ENCODE measurements around the gene METTL21C.

Gene METTL21C

GRCh38 chr13:102704238-102705058 is 9.6 kb upstream of the METTL21C start:
- Histone ChIP-seq H3K27me3 (ENCODE audit: insufficient read depth, low read length, poor library complexity) (peaks cover 5% of the 10 kb centered on the region), H3K4me1 (ENCODE audit: insufficient read depth, low read length) (no peaks in the 10 kb centered on the region), H3K9me3 (ENCODE audit: insufficient read depth, low read length, severe bottlenecking) (no peaks in the 10 kb centered on the region), H3K36me3 (ENCODE audit: insufficient read depth, low read length) (no peaks in the 10 kb centered on the region), H3K4me2 (ENCODE audit: insufficient read depth, low read length) (no peak overlapping the region), H3K9ac (ENCODE audit: low read depth, low read length) (no peak overlapping the region), H3K4me3 (ENCODE audit: low read depth in 1 of 2, low read length in 2 of 2) (no peak overlapping the region), H3K27ac (ENCODE audit: low read length) (no peak overlapping the region), H3K79me2 (ENCODE audit: insufficient read depth, low read length) (no peaks in the 10 kb centered on the region), H4K20me1 (ENCODE audit: insufficient read depth, low read length) (no peaks in the 10 kb centered on the region), H2AFZ (ENCODE audit: low read depth, low read length) (no peak overlapping the region)
- DNase-seq = no peak
- ATAC-seq (ENCODE audit: insufficient read depth, low read depth) = no peak
- no peak for TF ChIP-seq EZH2 (IDR thresholded peaks at IDR 0.05; ENCODE audit: borderline replicate concordance, low read depth, low read length, severe bottlenecking)
- TF ChIP-seq, protein P1, sequence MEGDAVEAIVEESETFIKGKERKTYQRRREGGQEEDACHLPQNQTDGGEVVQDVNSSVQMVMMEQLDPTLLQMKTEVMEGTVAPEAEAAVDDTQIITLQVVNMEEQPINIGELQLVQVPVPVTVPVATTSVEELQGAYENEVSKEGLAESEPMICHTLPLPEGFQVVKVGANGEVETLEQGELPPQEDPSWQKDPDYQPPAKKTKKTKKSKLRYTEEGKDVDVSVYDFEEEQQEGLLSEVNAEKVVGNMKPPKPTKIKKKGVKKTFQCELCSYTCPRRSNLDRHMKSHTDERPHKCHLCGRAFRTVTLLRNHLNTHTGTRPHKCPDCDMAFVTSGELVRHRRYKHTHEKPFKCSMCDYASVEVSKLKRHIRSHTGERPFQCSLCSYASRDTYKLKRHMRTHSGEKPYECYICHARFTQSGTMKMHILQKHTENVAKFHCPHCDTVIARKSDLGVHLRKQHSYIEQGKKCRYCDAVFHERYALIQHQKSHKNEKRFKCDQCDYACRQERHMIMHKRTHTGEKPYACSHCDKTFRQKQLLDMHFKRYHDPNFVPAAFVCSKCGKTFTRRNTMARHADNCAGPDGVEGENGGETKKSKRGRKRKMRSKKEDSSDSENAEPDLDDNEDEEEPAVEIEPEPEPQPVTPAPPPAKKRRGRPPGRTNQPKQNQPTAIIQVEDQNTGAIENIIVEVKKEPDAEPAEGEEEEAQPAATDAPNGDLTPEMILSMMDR (IDR thresholded peaks at IDR 0.05; ENCODE audit: borderline replicate concordance, extremely low read depth, low read length, poor library complexity, severe bottlenecking) = no peak

DNA sequence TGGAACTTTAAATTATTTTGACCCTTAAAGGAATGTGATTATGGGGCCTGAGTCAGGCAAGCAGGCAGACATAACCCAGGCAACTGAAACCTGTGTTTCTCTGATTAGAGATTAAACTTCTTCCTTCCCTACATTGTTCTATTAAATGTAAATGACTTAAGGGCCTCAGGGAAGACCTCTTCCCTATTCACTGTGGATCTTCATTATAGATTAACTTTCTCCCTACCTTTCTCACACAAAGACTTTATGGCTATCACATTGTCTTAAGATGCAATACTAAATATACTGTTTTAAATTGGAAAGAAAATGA is 8.8 kb upstream of the METTL21C start:
- no peaks in the 10 kb centered on the region for H3K36me3 ChIP-seq (ENCODE audit: insufficient read depth, low read length)
- H3K9ac ChIP-seq (ENCODE audit: low read depth, low read length) = no peak overlapping the region
- H3K4me3 ChIP-seq (ENCODE audit: low read depth in 1 of 2, low read length in 2 of 2) = no peak overlapping the region
- no peak for TF ChIP-seq EZH2 (IDR thresholded peaks at IDR 0.05; ENCODE audit: borderline replicate concordance, low read depth, low read length, severe bottlenecking)
- TF ChIP-seq, protein P1 (IDR thresholded peaks at IDR 0.05; ENCODE audit: borderline replicate concordance, extremely low read depth, low read length, poor library complexity, severe bottlenecking) = no peak
- H3K79me2 ChIP-seq (ENCODE audit: insufficient read depth, low read length) = no peaks in the 10 kb centered on the region
- H2AFZ ChIP-seq (ENCODE audit: low read depth, low read length) = no peak overlapping the region
- no peaks in the 10 kb centered on the region for H3K9me3 ChIP-seq (ENCODE audit: insufficient read depth, low read length, severe bottlenecking)
- DNase-seq = no peak
- no peak for ATAC-seq (ENCODE audit: insufficient read depth, low read depth)
- H3K4me2 ChIP-seq (ENCODE audit: insufficient read depth, low read length) = no peak overlapping the region
- H3K4me1 ChIP-seq (ENCODE audit: insufficient read depth, low read length) = no peaks in the 10 kb centered on the region
- peaks cover 5% of the 10 kb centered on the region for H3K27me3 ChIP-seq (ENCODE audit: insufficient read depth, low read length, poor library complexity)
- H4K20me1 ChIP-seq (ENCODE audit: insufficient read depth, low read length) = no peaks in the 10 kb centered on the region
- no peak overlapping the region for H3K27ac ChIP-seq (ENCODE audit: low read length)

DNA sequence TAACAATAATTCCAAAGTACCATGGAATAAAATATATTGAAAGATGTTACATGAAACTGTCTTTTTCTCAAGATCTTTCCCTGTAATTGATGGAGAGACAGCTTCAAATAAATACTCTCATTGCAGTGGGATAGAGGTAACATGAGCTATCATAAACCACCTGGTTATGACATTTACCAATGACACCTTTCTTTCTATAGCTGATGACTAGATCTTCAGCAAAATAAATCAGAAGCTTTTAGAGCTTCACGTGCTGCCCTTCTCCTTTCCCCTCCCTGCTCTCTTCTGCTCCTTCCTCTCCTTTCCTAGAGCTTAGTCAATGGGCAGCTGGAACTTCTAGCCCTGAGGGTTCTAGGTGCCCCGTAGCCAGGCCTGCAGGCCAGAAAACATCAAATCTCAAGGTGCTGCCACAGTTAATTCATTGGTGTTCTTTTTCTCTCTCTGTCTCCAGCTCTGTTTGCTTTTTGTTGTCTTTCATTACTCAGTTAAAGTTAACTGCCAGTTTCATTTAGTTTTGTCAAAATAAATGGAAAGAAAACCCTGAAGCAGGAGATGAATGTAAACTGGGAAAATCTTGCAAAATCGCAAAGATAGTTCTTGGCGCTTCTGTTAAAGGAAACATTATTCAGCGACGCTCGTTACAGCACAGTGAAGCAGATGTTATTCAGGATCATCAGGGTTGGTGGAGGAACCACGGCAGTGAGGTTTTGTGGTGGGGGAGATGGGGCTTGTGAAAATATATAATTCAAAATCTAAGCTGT is 8.3 kb upstream of the METTL21C start:
- no peak overlapping the region for H3K4me2 ChIP-seq (ENCODE audit: insufficient read depth, low read length)
- no peak for TF ChIP-seq EZH2 (IDR thresholded peaks at IDR 0.05; ENCODE audit: borderline replicate concordance, low read depth, low read length, severe bottlenecking)
- TF ChIP-seq, protein P1 (IDR thresholded peaks at IDR 0.05; ENCODE audit: borderline replicate concordance, extremely low read depth, low read length, poor library complexity, severe bottlenecking) = no peak
- DNase-seq (no peak), ATAC-seq (ENCODE audit: insufficient read depth, low read depth) (no peak)
- H2AFZ ChIP-seq (ENCODE audit: low read depth, low read length) = no peak overlapping the region
- H3K9ac ChIP-seq (ENCODE audit: low read depth, low read length) = no peak overlapping the region
- H3K27ac ChIP-seq (ENCODE audit: low read length) = no peak overlapping the region
- H3K9me3 ChIP-seq (ENCODE audit: insufficient read depth, low read length, severe bottlenecking) = no peaks in the 10 kb centered on the region
- H4K20me1 ChIP-seq (ENCODE audit: insufficient read depth, low read length) = no peaks in the 10 kb centered on the region
- H3K4me3 ChIP-seq (ENCODE audit: low read depth in 1 of 2, low read length in 2 of 2) = no peak overlapping the region
- H3K79me2 ChIP-seq (ENCODE audit: insufficient read depth, low read length) = no peaks in the 10 kb centered on the region
- H3K36me3 ChIP-seq (ENCODE audit: insufficient read depth, low read length) = no peaks in the 10 kb centered on the region
- H3K27me3 ChIP-seq (ENCODE audit: insufficient read depth, low read length, poor library complexity) = peaks cover 5% of the 10 kb centered on the region
- no peaks in the 10 kb centered on the region for H3K4me1 ChIP-seq (ENCODE audit: insufficient read depth, low read length)

Measured in DND-41 (cell line).